NCI-H1105 treated with DMSO at 0.1 percent for 48 hours (cell line): ENCODE data around the gene TUFT1.

ENCODE experiments used
- DNase-seq: peaks from one replicate; lab custom pipeline; 2025; lab: John Stamatoyannopoulos, UW

Gene TUFT1

DNA sequence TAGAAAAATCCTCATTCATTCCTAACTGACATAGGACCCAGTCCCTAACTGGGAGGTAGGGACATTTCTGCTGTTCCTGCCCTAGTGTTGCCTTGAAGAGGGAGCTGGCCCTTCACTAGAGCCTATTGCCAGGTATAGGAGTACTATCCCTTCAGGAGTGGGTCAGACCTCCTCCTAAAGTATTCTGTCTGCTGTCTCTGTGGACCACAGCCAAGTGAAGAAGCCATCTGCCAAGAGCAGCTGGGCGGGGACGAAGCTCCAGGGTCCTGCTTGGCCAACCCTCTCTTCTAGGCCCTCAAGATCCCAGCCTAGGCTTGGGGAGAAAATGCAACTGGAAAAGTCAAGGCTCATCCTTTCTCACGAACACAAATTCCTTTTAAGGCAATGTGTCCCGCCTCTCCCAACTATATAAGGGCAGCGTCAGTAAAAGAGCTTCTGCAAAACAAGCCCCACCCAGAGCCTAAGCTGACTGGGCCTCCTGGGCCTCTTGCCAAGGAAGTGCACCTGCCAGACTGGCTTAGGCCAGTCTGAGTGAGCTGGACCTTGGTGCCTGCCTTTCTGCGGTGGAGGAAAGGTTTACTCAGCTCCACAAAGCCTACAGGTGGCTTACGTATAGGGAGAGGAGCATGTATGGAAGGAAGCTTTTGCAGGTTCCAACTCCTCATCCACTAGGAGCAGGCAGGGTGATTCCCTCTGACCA, 638 bp upstream of the TUFT1 start:
- peak; percentile 98 for DNase-seq

DNA sequence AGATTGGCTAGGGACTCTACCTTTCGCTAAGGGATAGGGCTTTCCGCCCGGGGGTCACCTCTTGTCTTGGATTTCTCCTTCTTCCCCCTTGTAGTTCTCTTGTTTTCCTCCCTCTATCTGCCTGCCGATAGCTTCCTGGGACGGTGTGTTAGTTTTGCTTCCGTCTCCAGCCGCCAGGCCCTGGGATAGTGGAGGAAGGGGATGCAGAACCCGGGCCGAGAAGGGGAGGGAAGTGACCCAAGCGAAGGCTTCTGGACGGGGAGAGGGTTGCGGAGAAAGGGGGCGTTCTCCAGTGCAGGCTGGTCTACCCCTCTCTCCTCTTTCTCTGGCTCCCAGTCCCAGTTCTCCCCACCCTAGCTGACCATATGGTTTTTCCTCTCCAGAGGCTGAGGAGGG, 871 bp downstream of the TUFT1 start:
- DNase-seq = no peak

DNA sequence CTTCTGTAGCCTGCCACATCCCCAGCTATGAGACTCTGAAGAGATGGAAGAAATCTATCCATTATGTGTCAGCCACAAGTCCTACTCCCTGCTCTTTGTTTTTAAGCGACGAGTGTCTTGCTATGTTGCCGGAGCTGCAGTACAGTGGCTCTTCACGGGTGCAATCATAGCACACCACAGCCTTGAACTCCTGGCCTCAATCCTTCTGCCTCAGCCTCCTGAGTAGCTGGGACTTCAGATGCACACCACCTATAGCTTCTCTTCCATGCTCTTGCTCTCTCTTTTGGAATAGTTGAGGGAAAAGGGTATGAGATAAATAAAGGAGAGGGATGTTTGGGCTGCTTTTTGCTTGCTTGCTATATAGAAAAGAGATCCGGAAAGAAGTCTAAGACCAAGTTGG, 1.6 kb downstream of the TUFT1 start:
- DNase-seq = no peak

DNA sequence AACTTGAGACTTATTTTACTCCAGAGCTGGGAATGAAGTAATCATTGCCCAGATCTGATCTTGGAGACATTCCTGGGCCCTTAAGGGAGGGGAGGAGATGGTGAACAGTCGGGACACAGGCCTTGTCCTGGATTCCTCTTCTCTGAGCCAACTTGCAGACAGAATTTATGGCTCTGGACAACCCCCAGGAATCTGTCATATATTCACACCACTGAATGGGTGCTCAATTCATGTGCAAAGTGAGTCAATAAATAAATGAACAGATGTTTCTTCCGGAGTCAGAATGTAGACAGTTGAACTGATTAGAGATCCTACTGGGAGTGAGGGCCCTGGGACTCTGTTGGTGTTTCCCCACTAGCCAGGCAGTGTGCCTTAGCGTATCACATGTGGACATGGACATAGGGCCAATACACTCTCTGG, 2.6 kb downstream of the TUFT1 start:
- no peak for DNase-seq

DNA sequence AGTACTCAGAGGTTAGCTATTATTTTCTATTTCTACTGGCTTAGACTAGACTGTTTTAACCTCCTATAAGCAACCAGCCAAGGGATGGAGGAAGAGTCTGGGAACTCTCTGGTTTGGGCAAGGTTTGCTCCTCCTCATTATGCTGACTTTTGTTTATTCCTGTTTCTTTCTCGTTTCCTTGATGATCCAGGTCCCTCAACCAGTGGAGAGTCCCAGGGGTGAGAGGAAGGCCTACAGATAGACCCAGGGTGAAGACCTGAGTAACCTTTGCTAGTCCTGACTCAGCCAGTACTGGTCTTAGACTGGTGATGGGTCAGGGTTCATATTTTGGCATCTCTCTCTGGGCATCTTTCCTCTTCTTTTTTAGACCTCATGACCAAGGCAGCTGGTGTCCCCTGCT, 5.4 kb downstream of the TUFT1 start:
- DNase-seq = no peak

DNA sequence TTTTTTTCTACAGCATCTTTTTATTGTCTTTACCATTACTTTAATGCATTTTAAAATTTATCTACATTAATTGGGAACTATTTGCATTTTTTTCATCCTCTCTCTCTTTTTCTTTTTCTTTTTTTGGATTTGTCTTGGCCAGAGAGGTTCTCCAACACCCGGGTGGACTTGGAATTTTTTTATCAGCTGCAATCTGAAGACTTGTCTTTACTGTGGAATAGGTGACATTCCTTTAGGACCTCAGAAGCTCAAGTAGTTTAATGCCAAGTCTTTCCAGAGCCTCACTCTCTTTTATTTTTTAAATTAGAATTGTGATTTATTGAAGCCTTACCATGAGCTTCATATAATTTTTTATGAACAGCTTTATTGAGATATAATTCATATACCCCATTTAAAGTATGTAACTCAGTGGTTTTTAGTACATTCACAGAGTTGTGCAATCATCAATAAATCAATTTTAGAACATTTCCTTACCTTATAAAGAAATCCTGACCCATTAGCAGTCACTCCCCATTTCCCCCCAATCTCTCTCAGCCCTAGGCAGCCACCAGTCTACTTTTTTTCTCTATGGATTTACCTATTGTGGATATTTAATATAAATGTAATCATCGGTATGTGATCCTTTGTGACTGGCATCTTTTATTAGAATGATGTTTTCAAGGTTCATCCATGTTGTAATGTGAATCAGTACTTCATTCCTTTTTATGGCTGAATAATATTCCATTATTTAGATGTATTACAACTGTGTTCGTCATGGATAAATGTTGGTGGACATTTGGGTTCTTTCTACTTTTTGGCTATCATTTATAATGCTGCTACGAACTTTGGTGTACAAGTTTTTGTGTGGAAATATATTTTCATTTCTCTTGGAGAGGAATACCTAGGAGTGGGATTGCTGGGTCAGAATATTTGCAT, 6.2 kb downstream of the TUFT1 start:
- DNase-seq = no peak

DNA sequence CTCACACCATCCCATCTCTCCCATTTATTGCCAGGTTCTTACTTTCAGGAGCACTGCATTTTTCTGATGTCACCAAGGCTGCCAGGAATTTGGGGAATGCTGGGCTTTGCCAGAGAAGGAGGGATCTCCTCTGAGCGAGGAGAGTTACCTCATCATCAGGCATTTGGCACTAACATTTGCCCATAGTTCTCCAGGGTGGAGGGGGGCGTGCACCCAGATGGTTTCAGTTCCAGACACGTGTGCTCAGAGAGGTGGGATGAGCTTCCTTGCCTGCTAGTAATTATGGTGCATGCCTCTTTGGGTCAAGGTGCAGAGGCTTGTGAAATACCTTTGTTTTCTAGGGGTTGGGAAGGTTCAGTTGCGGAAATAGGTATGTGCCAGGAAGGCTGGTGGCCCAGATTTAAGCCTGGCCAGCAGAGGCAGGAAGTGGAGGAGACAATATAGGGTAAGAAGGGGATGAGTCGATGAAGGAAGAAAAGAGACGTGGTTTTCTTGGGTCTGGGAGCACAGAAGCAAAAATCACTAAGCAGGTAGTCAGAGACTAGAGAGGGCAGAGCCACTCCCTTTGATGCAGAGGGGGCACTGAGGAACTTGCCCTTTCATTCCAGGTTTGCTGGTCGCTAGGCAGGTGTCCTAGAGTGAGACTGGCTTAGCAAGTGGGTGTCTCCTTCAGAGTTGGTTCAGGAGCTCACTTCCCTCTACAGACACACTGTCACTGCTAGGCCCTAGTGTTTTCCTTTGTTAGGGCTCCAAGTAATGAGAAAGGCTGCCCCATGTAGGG, 7.2 kb downstream of the TUFT1 start:
- no peak for DNase-seq

DNA sequence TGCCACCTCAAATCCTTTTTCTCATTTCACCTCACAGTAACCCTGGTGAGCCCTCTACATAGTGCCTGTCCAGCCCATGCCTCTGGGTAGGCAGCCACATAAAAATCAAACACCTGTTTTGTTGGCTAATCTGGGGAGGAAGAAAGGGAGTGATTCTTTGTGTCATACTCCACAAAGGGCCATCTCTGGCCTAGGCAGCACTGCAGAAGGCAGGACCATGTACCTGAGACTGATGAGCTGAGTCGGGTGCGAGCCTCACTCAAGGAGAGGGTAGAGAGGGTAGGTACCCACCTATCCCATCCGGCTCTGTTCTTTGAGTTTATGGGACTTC, 7.8 kb downstream of the TUFT1 start:
- DNase-seq = no peak

DNA sequence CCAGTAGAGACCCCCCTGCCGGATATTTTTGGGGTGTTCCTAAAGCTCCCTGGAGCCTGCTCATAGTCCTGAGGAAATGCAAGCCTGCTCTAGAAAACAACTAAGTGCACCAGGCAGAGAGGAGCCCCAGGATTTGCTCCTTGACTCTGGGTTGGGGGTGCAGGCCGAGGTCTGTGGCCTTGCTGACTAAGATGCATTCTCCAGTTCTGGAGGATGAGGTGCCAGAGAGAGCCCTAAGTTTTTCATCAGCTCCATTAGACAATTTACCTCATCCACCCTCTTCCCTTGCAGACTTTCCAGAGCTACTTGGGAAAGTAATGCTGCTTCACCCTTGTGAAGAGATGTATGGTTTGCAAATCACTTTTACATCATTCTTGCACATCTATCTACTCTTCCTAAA, 9.1 kb downstream of the TUFT1 start:
- DNase-seq = no peak

DNA sequence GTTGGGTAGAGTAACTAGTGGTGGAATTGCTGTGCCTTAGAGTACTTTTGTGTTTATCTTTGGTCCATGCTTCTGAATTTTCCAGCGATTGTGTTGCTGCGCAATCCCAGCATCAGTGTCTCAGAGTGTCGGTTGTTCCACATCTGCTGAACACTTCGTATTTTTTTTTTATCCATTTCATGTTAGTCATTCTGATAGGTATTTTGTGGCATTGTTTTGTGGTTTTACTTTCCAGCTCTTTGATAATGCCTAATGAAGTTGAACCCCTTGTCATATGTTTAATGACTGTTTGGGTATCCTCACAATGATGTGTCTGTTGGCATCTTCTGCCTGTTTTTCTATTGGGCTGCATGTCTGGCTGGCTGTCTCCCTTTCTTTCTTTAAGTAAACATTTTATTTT, 13.6 kb downstream of the TUFT1 start:
- DNase-seq = no peak

DNA sequence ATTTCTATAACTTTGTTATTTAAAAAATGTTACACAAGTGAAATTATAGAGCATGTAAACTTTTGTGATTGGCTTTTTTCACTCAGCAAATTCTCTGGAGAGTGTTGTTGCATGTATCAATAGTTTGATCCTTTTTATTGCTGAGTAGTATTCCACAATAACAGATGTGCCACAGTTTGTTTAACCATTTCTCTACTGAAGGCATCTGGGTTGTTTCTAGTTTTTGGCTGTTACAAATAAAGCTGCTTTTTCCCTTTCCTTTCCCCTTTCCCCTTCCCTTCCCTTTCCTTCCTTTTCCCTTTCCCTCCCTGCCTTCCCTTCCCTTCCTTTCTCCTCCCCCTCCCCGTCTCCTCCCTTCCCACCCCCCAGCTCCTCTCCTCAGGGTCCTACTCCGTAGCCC, 15.9 kb downstream of the TUFT1 start:
- no peak for DNase-seq

DNA sequence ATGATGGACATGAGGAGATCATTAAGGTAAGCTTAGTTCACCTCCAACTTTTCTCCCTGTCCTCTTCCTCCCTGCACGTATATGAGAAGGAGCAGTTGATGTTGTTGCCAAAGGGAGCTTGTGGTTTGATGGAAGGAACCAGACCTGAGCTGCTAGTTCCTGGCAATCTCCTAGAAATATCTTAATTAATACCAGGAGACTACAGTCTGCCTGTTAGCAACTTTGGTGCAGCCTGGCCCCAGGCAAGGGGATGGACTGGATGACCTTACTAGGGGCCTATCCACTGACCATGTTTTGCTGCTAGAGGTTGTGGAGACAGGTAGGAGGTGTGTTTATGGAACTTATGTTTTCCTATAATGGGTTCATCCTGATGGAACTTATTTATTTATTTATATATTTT, 22.6 kb downstream of the TUFT1 start:
- no peak for DNase-seq

DNA sequence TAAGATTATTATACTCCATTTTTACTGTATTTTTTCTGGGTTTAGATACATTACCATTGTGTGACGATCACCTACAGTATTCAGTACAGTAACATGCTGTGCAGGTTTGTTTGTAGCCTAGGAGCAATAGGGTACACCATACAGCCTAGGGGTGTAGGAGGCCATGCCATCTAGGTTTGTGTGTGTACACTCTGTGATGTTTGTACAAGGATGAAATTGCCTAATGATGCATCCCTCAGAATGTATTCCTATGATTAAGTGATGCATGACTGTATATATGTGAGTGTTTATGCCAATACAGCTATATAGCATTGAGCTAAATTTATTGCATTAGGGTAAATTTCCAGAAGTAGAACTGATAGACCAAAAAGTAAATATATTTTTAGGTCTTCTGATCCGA, 23.3 kb downstream of the TUFT1 start:
- no peak for DNase-seq

DNA sequence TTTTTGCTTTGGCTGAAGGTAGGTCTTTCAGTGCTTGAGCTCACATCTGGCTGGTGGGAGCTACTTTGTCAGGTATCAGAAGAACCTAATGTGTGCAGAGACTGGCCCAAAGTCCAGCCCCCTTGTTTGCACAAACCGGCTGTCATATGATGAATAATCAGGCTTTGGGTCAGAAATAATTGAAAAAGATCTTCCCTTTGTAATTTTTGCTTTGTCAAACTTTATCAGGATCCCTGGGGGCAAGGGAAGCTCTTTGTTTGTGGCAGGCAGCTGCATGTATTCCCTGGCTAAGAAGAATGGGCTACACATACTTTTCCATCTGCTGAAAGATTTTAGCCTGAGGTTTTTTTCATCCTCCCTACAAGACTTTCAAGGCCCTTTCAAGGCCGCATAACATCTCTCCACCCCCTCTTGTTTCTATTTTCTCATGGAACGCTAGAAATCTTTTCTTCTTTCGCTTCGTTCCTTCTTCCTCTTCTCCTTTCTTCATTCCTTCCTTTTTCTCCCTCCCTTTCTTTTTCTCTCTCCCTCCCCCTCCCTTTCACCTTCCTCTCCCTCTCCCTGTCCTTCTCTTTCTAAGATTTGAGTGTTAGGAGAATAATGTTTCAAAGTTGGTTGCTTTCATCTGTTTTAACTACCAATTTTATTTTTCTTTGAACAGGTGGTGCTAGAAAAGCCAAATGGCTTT, 25.5 kb downstream of the TUFT1 start:
- no peak for DNase-seq

DNA sequence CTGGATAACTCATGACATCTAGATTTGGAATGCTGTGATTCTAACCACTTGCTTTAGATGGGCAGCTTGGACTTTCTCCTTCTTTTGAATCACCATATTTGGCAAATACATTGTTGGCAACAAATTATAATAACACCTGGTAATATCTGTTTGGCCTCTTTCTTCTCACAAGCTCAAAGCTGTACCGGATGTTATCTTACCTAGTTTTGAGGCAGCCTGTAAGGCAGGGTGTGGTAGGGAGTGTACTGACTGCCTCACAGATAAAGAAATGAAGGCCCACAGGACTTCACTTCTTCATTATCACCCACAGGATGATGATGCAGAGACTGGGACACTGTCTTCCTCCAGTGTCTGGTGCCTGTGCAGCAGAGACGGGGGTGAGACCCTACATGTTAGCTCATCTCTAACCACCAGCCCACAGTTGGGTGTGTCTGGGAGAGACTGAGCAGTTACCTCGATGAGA, 28.5 kb downstream of the TUFT1 start:
- DNase-seq = no peak

DNA sequence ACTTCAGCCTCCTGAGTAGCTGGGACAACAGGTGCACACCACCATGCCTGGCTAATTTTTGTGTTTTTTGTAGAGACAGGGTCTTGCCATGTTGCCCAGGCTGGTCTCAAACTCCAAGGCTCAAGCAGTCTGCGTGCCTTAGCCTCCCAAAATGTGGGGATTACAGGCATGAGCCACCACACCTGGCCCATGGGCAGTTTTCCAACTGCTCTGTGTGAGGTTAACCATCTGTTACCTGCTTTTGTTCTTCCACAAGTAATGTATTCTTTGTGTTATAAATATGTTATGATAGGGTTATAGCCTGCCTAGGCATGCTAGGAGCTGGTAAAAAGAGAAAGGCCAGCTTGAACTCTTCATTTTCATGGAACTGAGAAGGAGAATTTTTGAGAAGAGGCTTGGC, 30.7 kb downstream of the TUFT1 start:
- peak; percentile 89 for DNase-seq

DNA sequence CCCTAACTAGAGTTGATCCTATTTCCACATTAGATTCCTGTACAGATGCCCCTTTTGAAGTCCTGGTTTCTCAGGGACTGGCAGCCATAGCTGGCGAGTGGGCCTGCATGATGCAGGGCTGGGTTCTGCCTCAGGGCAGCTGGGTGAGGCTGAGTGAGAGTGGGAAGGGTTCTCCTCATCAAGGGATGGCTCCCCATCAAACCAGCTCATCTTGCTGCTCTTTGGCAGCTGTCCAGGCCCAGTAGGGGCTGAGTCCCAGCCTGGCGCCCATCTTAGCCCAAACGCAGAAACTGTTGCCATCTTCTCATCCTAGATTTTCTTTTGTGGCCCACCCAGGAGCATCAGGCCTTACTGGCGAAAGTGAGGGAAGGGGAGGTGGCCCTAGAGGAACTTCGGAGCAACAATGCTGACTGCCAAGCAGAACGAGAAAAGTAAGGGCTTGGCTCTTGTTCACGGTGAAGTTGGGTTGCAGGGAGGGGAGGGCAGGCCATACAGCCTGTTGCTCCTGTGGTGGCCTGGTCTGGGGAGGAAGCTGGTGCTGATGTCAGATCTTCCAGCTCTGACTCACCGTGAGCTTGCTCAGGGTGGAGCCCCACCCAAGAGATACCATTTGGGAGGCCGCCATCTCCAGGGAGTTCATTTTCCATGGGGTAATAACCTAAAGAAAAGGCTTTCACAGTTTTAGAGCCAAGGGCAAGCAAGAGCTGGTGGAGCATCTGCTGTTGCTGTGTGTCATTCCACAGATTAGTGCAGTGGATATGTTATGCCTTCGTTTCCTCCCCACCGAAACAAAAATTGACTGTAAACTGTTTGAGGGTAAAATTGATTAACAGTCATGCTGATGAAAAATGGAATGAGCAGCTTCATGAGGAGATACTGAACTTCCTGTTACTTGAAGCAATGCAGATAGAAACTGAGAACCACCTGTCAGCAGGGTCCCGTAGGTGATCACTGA, 34.7 kb downstream of the TUFT1 start:
- no peak for DNase-seq

DNA sequence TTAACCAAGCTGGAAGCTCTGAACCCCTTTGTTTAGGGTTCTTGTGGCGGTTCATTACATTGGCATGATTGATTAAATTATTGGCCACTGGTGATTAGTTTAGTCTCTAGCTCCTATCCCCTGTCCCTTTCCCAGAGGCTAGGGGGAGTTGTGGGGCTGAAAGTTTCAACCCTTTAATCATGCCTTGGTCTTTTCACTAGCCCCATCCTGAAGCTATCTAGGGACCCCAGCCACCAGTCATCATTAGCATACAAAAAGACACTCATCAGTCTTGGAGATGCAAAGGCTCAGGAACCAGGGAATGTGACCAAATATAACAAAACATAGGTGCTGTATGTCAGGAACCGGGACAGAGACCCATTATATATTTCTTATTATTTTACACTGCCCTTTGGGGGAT, 37.1 kb downstream of the TUFT1 start:
- DNase-seq = no peak

DNA sequence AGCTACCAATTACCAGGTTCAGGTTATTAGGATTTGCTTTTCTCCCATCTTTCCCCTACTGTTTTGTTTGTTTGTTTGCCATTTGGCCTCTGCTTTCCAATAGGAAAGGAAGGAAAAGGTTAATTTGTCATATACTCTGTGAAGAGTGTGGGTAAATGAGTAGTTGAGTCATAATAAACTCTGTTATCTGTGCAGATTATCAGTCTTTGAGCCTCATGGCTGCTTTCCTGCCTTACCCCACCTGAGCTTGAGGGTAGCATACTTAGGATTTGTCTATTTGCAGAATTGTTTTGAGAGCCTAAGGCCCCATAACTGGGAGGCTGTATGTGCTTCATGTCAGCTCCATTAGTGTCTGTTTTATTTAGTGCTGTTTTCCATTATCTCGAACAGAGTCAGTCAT, 38.8 kb downstream of the TUFT1 start:
- no peak for DNase-seq

DNA sequence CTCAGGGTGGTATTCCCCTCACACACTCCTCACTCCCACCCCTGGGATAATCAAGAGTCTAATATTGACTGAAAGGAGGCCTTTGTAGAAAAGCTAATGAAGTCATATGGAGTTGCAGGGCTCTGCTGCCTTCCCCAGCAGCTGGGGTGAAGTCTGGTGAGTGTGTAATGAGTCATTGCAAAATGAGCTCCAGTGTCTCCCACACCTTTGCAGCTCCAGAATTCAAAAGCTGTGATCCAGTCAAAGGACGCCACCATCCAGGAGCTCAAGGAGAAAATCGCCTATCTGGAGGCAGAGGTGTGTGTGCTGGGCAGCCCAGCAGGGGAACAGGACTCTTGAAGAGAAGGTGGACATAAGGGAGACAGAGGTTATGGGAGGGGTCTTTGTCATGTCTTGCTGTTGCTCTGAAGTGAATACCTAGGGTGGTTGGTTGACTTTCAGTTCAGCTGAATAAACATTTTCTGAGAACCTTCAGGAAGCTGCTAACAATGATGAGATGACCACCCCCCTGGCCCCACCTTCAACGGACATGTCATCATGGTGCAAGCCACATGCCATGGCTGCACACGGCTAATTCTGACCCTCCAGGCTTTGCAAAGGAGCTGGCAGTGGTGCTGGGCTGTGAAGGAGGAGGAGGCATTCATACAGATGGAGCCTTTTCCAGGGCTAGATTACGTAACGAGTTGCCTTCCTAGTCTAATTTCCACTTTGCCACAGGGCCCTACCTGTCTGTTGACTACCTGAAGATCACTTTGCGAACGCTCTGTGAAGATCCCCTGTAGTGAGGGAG, 39.5 kb downstream of the TUFT1 start:
- no peak for DNase-seq
